ENCODE results near the gene OCA2. TPM values are rescaled to one million over a fixed set of nuclear protein-coding genes. Genes with fewer than 3 reads are reported as not detected.

OCA2 gene
- total RNA-seq, 1 experiment from 2014 or later = not detected

DNA sequence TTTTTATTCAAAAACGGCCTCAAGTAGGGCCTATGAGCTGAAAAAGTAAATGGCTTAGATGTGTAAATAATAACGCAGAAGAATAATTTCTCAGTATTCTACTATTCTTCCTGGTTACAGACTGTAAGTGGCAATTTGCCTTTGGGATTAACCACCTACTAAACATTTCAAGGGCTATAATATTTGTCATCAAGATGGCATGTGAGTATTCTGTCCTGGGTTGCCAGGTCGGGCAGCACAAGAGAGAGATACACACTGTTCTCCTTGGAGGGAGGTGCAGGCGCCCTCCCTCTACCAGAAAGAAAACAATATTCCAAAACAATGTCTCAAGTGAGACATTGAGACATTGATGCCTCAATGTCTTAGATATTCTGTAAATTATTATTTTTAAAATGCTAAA lies 278.4 kb downstream of the OCA2 start:
- DNase-seq (ENCODE audit: low read depth) = no peak

- peak; percentile 29 for DNase-seq (ENCODE audit: low read depth)
These were observed 278.9 kb downstream of the OCA2 start for GRCh38 chr15:27820232-27820631.

GRCh38 chr15:27817258-27817657 lies 281.9 kb downstream of the OCA2 start:
- no peak for DNase-seq (ENCODE audit: low read depth)

DNA sequence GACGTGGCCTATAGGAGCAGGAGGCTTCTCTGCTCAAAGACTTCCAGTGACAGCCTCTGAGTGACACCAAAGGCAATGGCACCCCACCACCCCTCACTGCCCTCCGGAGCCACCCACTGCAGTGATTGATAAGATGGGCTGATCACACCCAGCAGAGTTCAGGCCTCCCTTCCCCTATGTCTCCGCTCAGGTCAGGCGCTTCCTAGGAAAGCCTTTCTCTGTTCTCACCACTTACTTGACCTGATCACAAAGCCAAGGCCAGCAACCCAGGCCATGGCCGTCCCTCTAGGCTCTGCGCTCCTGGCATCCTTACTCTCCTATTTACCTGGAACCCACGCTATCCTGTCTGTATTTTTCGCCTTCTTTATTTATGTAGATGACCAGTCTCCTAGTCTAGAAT lies 282.3 kb downstream of the OCA2 start:
- DNase-seq (ENCODE audit: low read depth) = no peak

GRCh38 chr15:27815035-27815434 lies 284.1 kb downstream of the OCA2 start:
- no peak for DNase-seq (ENCODE audit: low read depth)

- DNase-seq (ENCODE audit: low read depth) = no peak
These were observed 286.0 kb downstream of the OCA2 start for GRCh38 chr15:27813139-27813538.

GRCh38 chr15:27808182-27808581 lies 290.9 kb downstream of the OCA2 start:
- peak; percentile 11 for DNase-seq (ENCODE audit: low read depth)

DNA sequence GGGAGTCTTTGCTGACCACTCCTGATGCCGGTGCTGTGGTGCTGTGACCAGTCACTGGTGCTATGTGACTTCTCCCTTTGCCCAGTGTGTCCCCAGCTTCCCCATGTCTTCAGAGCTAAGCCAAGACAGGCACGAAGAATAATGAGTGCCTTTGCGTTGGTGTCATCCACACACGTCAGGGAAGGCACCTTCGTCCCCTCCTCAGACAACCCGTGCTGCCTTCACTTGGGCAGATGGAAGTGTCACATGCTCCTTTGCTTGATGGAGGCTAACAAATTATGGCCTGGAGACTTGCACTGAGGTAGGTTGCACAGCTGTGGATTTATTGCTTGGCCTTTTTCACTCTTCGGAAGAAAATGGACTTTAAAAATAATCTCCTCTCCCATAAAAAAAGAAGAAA lies 291.8 kb downstream of the OCA2 start:
- DNase-seq (ENCODE audit: low read depth) = no peak

GRCh38 chr15:27806396-27806795 lies 292.7 kb downstream of the OCA2 start:
- DNase-seq (ENCODE audit: low read depth) = no peak

DNA sequence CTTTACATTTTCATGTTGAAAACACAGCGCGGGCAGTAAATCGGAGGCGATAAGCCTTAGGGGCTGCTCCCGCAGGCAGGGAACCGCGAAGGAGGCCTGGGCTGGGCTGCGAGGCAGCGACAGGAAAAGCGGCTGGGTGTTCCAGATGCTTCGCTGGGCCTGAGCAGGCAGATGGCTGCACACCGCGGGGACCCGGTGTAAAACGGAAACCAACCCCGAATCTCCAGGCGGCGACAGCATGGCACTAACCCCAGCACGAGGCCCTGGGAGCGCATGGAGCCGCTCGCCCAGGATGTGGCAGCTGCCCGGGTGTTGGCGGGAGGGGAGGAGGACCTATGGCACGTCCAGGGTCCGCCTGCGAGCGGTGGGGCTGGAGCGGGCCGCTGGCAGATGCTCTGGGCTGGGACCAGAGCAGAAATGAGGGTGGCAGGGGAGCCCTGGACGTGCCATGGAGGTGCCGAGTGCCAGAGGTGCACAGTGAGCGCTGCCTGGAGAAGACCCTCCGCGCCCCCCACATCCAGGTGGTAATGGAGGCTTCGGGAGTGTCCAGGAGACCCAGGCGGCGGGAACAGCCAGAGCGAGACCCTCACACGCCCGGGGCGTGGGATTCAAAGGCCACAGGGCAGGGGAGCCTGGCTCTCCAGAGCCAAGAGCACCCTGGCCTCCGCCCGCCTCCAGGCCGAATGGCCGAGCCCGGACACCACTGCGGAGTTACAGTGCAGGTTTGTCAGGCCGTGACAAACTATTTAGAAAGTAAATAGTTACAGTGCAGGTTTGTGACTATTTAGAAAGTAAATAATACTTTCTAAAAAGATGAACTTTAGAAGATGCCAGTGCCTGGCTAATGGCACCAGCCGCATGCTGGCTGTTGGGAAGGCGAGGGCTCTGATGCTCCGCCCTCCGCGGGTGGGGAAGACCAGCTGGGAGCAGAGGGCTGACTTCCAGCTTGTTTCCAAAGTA lies 293.6 kb downstream of the OCA2 start:
- no peak for DNase-seq (ENCODE audit: low read depth)

DNA sequence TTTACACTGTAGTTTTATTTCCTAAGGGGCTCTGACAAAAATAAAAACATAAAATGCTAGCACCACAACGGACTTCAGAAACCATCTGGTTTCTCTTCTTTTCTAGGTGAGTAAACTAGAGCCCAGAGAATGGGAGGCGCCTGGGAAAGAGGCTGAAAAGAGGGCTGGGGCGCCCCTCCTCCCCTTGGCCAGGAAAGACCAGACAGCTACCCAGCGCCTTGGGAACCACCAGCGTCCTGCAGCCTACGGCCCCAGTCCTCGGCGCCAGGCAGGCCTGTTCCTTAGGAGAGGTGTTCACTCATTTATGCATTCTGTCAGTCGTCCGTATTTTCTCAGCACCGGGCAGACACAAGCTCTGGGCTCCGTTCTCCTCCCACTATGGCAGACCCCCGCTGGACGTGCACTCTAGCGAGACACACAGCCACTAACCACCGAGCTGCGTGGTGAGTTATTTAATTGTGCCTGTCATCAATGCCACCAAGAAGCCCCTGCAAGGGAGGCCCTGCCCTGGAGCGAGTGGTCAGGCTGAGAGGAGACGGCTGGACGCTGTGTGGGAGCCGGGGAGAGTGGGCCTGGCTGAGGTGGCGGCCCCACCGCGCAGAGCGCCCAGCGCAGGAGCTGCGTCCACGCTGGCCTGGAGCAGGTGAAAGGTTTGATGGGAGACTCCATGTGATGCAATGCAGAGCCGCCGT lies 294.4 kb downstream of the OCA2 start:
- DNase-seq (ENCODE audit: low read depth) = no peak

GRCh38 chr15:27798807-27799206 lies 300.3 kb downstream of the OCA2 start:
- no peak for DNase-seq (ENCODE audit: low read depth)

DNA sequence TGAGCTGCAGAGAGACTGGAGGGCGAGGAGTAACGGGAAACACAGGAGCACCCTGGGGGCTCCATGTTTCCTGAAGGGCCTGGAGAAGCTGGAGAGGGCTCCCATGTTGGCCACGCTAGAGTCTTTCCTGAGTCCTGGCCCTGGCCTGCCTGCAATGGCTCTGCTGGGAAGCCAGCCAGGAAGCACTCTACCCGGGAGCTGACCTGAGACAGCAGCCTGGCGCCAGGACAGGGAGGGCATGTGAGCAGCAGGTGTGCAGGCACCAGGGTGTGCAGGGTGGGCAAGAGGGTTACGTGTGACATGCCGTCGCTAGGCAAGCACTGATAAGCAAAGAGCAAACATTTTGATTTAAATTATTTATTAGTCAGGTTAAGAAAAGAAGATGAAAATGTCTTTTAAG lies 301.4 kb downstream of the OCA2 start:
- DNase-seq (ENCODE audit: low read depth) = no peak

- DNase-seq (ENCODE audit: low read depth) = no peak
These were observed 302.5 kb downstream of the OCA2 start for GRCh38 chr15:27796405-27797320.

GRCh38 chr15:27792756-27793264 lies 306.3 kb downstream of the OCA2 start:
- no peak for DNase-seq (ENCODE audit: low read depth)

- DNase-seq (ENCODE audit: low read depth) = no peak
These were observed 308.8 kb downstream of the OCA2 start for GRCh38 chr15:27790270-27790669.

DNA sequence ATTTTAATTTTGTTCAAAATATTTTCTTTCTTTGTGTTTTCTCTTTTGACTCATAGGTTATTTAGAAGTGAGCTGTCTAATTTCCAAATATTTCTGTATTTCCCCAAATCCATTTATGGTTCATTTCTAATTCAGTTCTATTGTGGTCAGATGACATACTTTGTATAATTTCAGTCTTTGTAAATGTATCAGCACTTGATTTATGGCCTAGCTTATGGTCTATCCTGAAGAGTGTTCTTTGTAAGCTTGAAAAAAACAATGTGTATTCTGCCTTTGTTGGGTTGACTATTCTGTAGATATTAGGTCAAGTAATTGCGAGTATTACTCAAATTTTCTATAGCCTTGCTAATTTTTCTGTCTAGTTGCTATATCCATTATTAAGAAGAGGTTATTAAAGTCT lies 311.2 kb downstream of the OCA2 start:
- no peak for DNase-seq (ENCODE audit: low read depth)

DNA sequence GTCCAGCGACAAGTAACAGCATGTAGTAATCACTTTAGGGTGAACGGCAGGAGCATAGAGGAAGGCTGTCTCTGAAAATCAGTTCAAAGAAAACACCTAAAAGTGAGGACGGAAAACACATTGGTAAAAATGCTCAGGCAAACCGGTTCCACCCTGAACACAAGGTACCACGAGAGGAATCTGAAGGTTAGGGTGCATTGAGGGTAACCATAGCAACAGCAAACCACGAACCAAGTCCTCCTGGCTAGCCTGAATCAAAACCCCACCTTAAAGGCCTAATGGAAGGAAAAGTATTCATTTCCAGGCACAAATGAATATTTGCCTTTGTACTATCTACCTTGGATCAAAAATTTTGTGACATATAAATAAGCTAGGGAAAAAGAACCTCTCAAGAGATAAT lies 315.0 kb downstream of the OCA2 start:
- no peak for DNase-seq (ENCODE audit: low read depth)

DNA sequence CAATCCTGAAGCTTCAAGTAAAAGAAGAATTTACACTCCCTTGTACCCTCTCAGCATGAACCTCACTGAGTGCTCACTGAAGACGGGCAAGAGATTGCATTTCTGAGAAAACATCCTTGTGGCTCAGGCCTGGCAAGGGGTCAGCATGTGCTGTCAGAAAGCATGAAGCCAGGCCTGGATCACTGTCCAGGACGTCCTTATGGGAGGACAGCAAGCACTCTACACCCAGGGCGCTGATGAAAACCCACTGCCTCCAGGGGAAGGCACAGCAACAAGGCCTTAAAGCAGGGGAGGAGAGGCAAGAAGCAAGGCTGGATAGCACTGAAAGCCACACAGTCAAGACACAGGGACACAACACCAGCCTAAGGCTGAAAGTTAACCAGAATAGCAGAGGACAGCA lies 315.4 kb downstream of the OCA2 start:
- DNase-seq (ENCODE audit: low read depth) = no peak

DNA sequence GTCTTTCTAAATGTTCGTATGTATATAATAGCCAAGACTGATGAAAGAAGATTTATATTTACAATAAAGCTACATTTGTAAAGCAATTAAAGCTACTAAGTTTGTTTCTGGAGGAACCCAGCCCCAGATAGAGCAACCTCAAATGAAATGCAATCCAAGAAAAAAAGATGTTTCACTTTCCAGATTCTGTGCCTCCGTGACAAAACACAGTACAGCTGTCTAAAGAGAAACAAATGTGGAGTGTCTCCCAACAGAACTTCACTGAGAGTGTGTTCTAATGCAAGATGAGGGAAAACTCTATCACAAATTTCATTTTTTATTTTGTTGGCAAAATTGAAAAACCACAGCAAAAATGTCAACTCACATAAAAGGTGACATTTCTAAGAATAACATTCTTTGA lies 317.0 kb downstream of the OCA2 start:
- no peak for DNase-seq (ENCODE audit: low read depth)

DNA sequence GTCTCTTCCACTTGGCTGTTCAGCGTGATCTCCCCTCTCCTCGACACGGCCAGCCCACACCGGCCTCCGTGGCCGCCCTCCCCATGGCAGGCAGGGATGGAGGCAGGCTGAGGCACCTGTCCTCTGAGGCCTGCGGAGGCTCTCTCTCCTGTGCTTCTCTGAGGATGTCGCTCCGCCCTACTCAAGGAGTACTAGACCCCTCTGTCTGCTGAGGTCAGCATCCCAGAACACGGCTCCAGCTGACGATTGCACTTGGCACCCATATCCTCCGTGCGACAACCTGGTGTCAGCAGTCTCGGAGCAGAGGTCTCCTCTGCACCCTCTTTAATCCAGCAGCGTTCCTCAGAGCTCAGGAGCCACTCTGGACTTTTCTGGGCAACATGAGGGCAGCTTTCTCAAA lies 322.6 kb downstream of the OCA2 start:
- DNase-seq (ENCODE audit: low read depth) = no peak

DNA sequence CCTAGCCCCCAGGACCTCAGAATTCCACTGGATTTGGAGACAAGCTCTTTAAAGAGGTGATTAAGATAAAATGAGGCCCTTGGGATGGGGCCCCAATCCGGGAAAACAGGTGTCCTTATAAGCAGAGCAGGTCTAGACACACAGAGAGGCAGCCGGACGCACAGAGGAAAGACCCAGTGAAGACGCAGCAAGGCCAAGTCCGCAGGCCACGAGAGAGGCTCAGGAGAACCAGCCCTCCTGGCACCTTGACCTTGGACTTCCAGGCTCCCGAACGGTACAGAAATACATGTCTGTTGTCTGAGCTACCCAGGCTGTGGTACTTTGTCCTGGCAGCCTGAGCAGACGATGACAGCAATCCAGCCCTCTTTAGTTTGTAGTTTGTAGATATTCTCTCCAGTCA lies 324.5 kb downstream of the OCA2 start:
- DNase-seq (ENCODE audit: low read depth) = no peak
